Retina (tissue), 1 donor: ENCODE data around the gene SPRED2.

Source experiments
- DNase-seq: peaks from one replicate; pipeline ENCODE4 v3.0.0-alpha.2; 2016

SPRED2 gene

GRCh38 chr2:65265671-65266045 is 166.7 kb downstream of the SPRED2 start:
- no peak for DNase-seq

- peak; percentile 59 for DNase-seq
Observed at GRCh38 chr2:65264821-65265670, 167.4 kb downstream of the SPRED2 start.

GRCh38 chr2:65263986-65264385 is 168.4 kb downstream of the SPRED2 start:
- DNase-seq: no peak

GRCh38 chr2:65263262-65263661 is 169.1 kb downstream of the SPRED2 start:
- no peak for DNase-seq

DNA sequence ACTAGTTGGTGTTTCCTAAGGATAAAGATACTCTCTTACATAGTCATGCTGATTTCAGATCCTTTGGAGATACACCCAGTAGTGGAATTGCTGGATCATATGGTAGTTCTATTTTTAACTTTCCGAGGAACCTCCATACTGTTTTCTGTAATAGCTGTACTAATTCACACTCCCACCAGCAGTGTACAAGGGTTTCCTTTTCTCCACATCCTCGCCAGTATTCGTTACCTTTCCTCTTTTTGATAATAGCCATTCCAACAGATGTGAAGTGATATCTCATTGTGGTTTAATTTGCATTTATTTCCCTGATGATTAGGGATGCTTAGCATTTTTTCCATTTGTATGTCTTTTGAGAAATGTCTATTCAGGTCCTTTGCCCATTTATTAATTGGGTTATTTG is 170.7 kb downstream of the SPRED2 start:
- DNase-seq: no peak
